Measurements from ENCODE around the gene RPRD2. TPM values are rescaled to one million over a fixed set of nuclear protein-coding genes. Genes with fewer than 3 reads are reported as not detected.

Gene RPRD2
- total and polyA plus RNA-seq, 2 experiments from 2014 or later, result 16.8 to 20.4 TPM

- TF ChIP-seq EZH2phosphoT487 (IDR thresholded peaks at IDR 0.05; ENCODE audit: unreplicated experiment), result no peak
- TF ChIP-seq POLR2AphosphoS5 (IDR thresholded peaks at IDR 0.05; ENCODE audit: low read depth), result no peak
- TF ChIP-seq NANOG (IDR thresholded peaks at IDR 0.05; ENCODE audit: borderline replicate concordance), result no peak
- TF ChIP-seq ZNF331 (CRISPR knock-in tag; IDR thresholded peaks at IDR 0.05; ENCODE audit: low read depth), result no peak
- no peak for TF ChIP-seq CREB1 (CRISPR knock-in tag; IDR thresholded peaks at IDR 0.05; ENCODE audit: low read depth)
Observed at GRCh38 chr1:150407330-150407729, 43.4 kb downstream of the RPRD2 start (continued).

- Mint-ChIP-seq H3K4me1 (peaks cover 48% of the 10 kb centered on the region), H3K4me3 (no peak overlapping the region), H3K9me3 (no peaks in the 10 kb centered on the region), H3K27me3 (ENCODE audit: insufficient read depth, low read depth, poor library complexity) (peaks cover 2% of the 10 kb centered on the region), H3K27ac (no peak overlapping the region; the same call in 1 of the 2 replicates), H3K36me3 (ENCODE audit: low read depth) (no peaks in the 10 kb centered on the region)
- Histone ChIP-seq H3K79me2 (replicated peaks; ENCODE audit: insufficient read depth) (peaks cover 92% of the 10 kb centered on the region), H4K20me1 (replicated peaks; ENCODE audit: insufficient read depth) (peaks cover 31% of the 10 kb centered on the region), H3K27me3 (ENCODE audit: insufficient read depth) (no peaks in the 10 kb centered on the region), H3K4me1 (ENCODE audit: insufficient read depth) (peaks cover 37% of the 10 kb centered on the region), H3K4me3 (no peak overlapping the region), H3F3A (replicated peaks; ENCODE audit: low read depth) (no peaks in the 10 kb centered on the region), H3K27ac (ENCODE audit: low read depth) (peak overlapping the region; percentile 17; the same call in 1 of the 2 replicates), H3K36me3 (ENCODE audit: insufficient read depth) (no peaks in the 10 kb centered on the region), H2AFZ (no peak overlapping the region), H3K9me2 (ENCODE audit: insufficient read depth) (no peaks in the 10 kb centered on the region), H3K4me2 (peak overlapping the region; percentile 20)
- ATAC-seq (no peak), DNase-seq (ENCODE audit: low spot score) (no peak)
- TF ChIP-seq ZNF331 (CRISPR knock-in tag; IDR thresholded peaks at IDR 0.05; ENCODE audit: low read depth) (no peak), EZH2phosphoT487 (IDR thresholded peaks at IDR 0.05; ENCODE audit: unreplicated experiment) (no peak), ZNF114 (CRISPR knock-in tag; IDR thresholded peaks at IDR 0.05) (no peak), CTCF (conservative IDR thresholded peaks at IDR 0.05; ENCODE audit: low read depth in 2 of 2) (no peak), EZH2 (IDR thresholded peaks at IDR 0.05; ENCODE audit: low read depth, unreplicated experiment) (no peak), POLR2AphosphoS5 (IDR thresholded peaks at IDR 0.05; ENCODE audit: low read depth) (no peak), NANOG (IDR thresholded peaks at IDR 0.05; ENCODE audit: borderline replicate concordance) (no peak), JUNB (IDR thresholded peaks at IDR 0.05; ENCODE audit: unreplicated experiment) (no peak), STAT1 (IDR thresholded peaks at IDR 0.05; ENCODE audit: unreplicated experiment) (no peak), CREB1 (CRISPR knock-in tag; IDR thresholded peaks at IDR 0.05; ENCODE audit: low read depth) (no peak), ETS1 (IDR thresholded peaks at IDR 0.05) (no peak), REST (IDR thresholded peaks at IDR 0.05; ENCODE audit: unreplicated experiment) (no peak), ZNF462 (CRISPR knock-in tag; IDR thresholded peaks at IDR 0.05) (no peak)
Observed at GRCh38 chr1:150408800-150409199, 44.9 kb downstream of the RPRD2 start.
